A549 (cell line): ENCODE measurements around the gene KCNQ5.

Experiments
- CTCF ChIP-seq: fragments of >200 bp; sonication (Bioruptor Twin); formaldehyde crosslinking; IDR thresholded peaks from 3 replicates; pipeline ENCODE4 v1.5.1; 2016
- NFE2L2 ChIP-seq: fragments of 150-350 bp; conservative IDR thresholded peaks from 2 replicates; pipeline ENCODE4 v1.6.1; 2014; ENCODE audit warnings: low read length
- TF ChIP-seq, protein P1 (sequence below): IDR thresholded peaks from 2 replicates; pipeline ENCODE4 v1.6.1; 2012

DNA sequence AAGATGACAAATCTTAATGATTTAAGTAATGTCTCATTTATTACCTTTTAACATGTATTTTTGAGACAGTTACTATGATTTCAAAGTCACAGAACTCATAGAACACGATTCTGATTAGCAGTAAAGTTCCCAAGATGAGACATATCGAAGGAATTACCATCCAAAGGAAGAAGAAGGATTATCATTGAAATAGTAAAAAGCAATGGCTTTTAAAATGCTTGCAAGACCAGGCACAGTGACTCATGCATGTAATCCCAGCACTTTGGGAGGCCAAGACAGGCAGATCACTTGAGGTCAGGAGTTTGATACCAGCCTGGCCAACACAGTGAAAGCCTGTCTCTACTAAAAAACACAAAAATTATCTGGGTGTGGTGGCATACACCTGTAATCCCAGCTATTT lies 384.3 kb downstream of the KCNQ5 start:
- no peak for TF ChIP-seq NFE2L2
- TF ChIP-seq CTCF = no peak
- TF ChIP-seq, protein P1, sequence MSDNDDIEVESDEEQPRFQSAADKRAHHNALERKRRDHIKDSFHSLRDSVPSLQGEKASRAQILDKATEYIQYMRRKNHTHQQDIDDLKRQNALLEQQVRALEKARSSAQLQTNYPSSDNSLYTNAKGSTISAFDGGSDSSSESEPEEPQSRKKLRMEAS = no peak
